Measurements from ENCODE around the gene NSRP1.
"Not testable (repeated sequence)": the region's sequence is repeated elsewhere in the genome, so short reads cannot be mapped to it uniquely, and the experiment has no call there.

NSRP1 gene

GRCh38 chr17:30086896-30087295 is 29.7 kb upstream of the NSRP1 start:
- TF ChIP-seq, protein P1, sequence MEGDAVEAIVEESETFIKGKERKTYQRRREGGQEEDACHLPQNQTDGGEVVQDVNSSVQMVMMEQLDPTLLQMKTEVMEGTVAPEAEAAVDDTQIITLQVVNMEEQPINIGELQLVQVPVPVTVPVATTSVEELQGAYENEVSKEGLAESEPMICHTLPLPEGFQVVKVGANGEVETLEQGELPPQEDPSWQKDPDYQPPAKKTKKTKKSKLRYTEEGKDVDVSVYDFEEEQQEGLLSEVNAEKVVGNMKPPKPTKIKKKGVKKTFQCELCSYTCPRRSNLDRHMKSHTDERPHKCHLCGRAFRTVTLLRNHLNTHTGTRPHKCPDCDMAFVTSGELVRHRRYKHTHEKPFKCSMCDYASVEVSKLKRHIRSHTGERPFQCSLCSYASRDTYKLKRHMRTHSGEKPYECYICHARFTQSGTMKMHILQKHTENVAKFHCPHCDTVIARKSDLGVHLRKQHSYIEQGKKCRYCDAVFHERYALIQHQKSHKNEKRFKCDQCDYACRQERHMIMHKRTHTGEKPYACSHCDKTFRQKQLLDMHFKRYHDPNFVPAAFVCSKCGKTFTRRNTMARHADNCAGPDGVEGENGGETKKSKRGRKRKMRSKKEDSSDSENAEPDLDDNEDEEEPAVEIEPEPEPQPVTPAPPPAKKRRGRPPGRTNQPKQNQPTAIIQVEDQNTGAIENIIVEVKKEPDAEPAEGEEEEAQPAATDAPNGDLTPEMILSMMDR (IDR thresholded peaks at IDR 0.05; ENCODE audit: low read depth, low read length, missing control alignments): no peak

GRCh38 chr17:30087431-30087830 is 29.2 kb upstream of the NSRP1 start:
- not testable (repeated sequence) for DNase-seq (ENCODE audit: extremely low read depth, low read depth)

More at GRCh38 chr17:30086896-30087295, 29.7 kb upstream of the NSRP1 start:
- DNase-seq (ENCODE audit: extremely low read depth, low read depth): no peak
- H3K4me3 ChIP-seq (replicated peaks; ENCODE audit: low read depth, low read length): no peak overlapping the region

GRCh38 chr17:30091121-30091670 is 25.4 kb upstream of the NSRP1 start:
- TF ChIP-seq, protein P1 (IDR thresholded peaks at IDR 0.05; ENCODE audit: low read depth, low read length, missing control alignments): no peak
- no peak for DNase-seq (ENCODE audit: extremely low read depth, low read depth)
- no peak overlapping the region for H3K4me3 ChIP-seq (replicated peaks; ENCODE audit: low read depth, low read length)

More at GRCh38 chr17:30087431-30087830, 29.2 kb upstream of the NSRP1 start:
- H3K4me3 ChIP-seq (replicated peaks; ENCODE audit: low read depth, low read length): not testable (repeated sequence)

DNA sequence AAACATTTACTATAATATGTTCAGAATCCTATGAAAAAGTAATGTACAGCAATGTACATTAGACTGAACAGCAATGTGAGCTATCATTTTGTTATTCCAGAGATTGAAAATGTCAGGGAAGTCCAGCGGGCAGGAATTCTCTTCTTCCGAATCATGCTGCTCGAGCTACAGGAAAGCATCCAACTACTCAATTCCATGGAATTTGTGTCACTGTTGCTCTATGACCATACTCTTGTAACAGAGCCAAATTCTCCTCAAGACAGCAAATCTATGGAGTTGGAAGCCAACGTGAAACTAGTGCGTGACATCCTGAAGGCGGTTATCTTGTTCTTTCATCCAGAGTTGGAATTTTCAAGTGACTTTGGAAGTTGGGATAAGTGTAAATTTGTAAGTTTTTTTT is 24.8 kb upstream of the NSRP1 start:
- no peak overlapping the region for H3K4me3 ChIP-seq (replicated peaks; ENCODE audit: low read depth, low read length)
- DNase-seq (ENCODE audit: extremely low read depth, low read depth): no peak
- TF ChIP-seq, protein P1 (IDR thresholded peaks at IDR 0.05; ENCODE audit: low read depth, low read length, missing control alignments): no peak

DNA sequence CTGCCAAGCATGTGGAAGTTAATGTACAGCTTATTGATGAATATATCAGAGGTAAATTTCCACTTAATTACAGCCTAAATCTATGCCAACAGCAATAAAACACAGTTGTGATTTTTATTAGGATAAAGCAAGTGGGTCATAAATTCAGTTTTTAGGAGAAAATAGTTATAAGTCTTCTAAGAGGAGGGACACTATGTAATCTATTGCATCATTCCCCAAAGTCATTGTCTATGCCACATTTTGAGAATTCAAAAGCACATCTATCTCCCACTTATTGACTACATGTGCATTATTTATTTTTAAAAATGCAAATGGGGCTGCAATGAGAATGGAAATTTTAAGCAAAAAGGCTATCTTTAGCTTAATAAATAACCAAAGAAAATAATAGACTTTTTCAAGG is 23.7 kb upstream of the NSRP1 start:
- TF ChIP-seq, protein P1 (IDR thresholded peaks at IDR 0.05; ENCODE audit: low read depth, low read length, missing control alignments): no peak
- no peak for DNase-seq (ENCODE audit: extremely low read depth, low read depth)
- no peak overlapping the region for H3K4me3 ChIP-seq (replicated peaks; ENCODE audit: low read depth, low read length)

DNA sequence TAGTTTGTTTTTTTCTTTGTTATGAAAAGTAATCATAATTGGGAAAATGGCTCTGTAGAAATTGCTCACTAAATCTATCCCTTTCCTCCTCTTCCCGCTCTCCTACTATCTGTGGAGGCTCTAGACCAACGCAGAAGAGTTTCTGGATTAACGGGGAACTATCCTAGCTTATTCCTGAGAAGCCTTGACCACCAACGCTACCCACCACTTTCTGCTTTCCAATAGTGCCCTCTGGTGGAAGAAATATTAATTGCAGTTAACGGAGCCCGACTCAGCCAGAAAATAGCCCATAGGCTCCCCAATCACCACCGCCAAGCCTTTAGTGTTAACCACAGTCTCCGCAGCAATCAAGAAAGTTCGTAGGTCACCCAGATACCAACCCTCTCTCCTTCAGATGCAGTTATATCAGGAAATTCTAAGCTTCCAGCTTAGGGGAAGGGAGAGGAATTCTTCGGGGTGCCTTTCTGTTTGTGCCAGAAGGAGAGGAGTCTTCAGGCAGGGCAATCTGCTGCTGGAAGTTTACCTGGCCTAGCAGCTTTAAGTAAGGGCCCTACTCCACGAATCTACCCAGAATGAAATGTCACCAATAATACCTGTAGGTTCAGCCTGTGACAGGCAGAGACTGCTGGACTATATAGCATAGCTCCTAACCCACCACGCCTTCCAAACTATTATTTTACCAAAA is 23.0 kb upstream of the NSRP1 start:
- TF ChIP-seq, protein P1 (IDR thresholded peaks at IDR 0.05; ENCODE audit: low read depth, low read length, missing control alignments): peak; percentile 58
- no peak overlapping the region for H3K4me3 ChIP-seq (replicated peaks; ENCODE audit: low read depth, low read length)
- DNase-seq (ENCODE audit: extremely low read depth, low read depth): no peak

DNA sequence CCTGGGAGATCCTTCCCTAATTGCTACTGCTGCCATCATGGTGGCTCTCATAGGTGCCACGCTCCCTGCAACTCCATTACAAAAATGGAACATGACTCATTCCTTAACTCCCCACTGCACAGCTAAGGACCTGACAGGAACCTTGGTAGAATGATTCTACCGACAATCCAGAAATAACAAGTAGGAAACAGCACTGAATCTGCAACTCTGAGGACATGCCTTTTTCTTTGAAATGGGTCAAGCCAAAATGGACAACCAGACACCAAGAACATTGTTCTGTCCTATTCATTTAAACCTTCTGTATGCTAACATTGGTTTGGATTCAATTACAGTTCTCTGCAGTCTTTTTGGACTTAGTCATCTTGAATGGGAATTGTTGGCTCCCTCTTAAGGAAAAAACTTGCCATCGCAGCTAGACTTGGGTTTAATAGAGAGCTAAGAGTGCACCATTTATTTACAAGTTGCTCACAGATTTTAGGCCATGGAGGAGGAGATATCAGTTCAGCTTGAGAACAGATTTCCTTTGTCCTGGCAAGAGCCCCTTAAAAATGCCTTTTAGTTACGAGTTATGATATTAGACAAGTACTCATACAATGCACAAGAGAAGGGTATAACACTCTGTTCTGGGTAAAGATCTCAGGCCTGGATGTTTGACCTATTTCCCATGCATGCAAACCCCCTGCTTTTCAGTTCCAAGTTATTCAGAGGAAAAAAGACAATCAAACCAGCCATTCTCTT is 20.9 kb upstream of the NSRP1 start:
- DNase-seq (ENCODE audit: extremely low read depth, low read depth): no peak
- no peak overlapping the region for H3K4me3 ChIP-seq (replicated peaks; ENCODE audit: low read depth, low read length)
- TF ChIP-seq, protein P1 (IDR thresholded peaks at IDR 0.05; ENCODE audit: low read depth, low read length, missing control alignments): peak; percentile 62
